Esophagus muscularis mucosa (tissue), 4 donors: Measurements from ENCODE around the gene ELAC2. TPM values are rescaled to one million over a fixed set of nuclear protein-coding genes. Genes with fewer than 3 reads are reported as not detected.

Source experiments
- DNase-seq: peaks from one replicate; pipeline ENCODE4 v3.0.0-alpha.2; 2017; ENCODE audit errors: extremely low spot score
- H3K27ac ChIP-seq, 4 donors: fragments of 200-600 bp; sonication (generic); replicated peaks in 1 of 4; 1 replicate in 3 of 4; 2 replicates in 1 of 4; pipeline ENCODE4 v1.5.1; 2016 to 2019; ENCODE audit warnings: mild to moderate bottlenecking in 1 of 4
- H3K27me3 ChIP-seq, 4 donors: fragments of 200-600 bp; sonication (generic); one replicate each; pipeline versions ENCODE4 v1.5.1 to v1.6.0; 2016 to 2019
- H3K36me3 ChIP-seq, 4 donors: fragments of 200-600 bp; sonication (generic); one replicate each; pipeline ENCODE4 v1.5.1; 2016 to 2019
- H3K4me1 ChIP-seq, 4 donors: fragments of 200-600 bp; sonication (generic); one replicate each; pipeline ENCODE4 v1.5.1; 2016 to 2019
- H3K4me3 ChIP-seq, 4 donors: fragments of 200-600 bp; sonication (generic); 1 replicate in 2 of 4; 2 replicates in 2 of 4; pipeline ENCODE4 v1.5.1; 2016 to 2019; ENCODE audit warnings: mild to moderate bottlenecking in 4 of 4, moderate library complexity in 1 of 4
- H3K9me3 ChIP-seq, 4 donors: fragments of 200-600 bp; sonication (generic); 1 replicate in 3 of 4; 2 replicates in 1 of 4; pipeline ENCODE4 v1.5.1; 2016 to 2019
- CTCF ChIP-seq, 3 experiments: fragments of 200-600 bp in 2 of 3; fragments of 450-650 bp in 1 of 3; sonication (generic) in 2 of 3; IDR thresholded peaks; one replicate each; pipeline ENCODE4 v1.5.1; 2017 to 2019; ENCODE audit warnings: antibody characterized with exemption in 3 of 3, mild to moderate bottlenecking in 2 of 3, moderate library complexity in 1 of 3
- EP300 ChIP-seq: sonication (generic); formaldehyde crosslinking; IDR thresholded peaks from one replicate; pipeline ENCODE4 v1.6.1; 2017; ENCODE audit warnings: antibody characterized with exemption
- POLR2A ChIP-seq: fragments of 450-650 bp; IDR thresholded peaks from one replicate; pipeline ENCODE4 v1.6.1; 2017; ENCODE audit warnings: antibody characterized with exemption, moderate library complexity, mild to moderate bottlenecking, low read depth
- POLR2AphosphoS5 ChIP-seq, 2 donors: sonication (generic); formaldehyde crosslinking; IDR thresholded peaks; one replicate each; pipeline ENCODE4 v1.6.1; 2017; ENCODE audit warnings: antibody characterized with exemption in 2 of 2
- WGBS: methylation state at CpG from one replicate; pipeline ENCODE4 v1.1.5; 2018; 5-methylcytosine and 5-hydroxymethylcytosine counted together
- intact Hi-C: fragments of 100-400 bp; cut with DNase I; formaldehyde crosslinking; loops from one replicate; pipeline ENCODE4 v1.15.1; 2023
- total RNA-seq, 4 donors: library from RNA; depleted of rRNA; stranded (reverse); fragments of >200 nt; gene quantifications; one replicate each; pipeline versions ENCODE4 v1.1.0 to v1.2.1, GENCODE V29; 2016

ELAC2 gene
- total RNA-seq, 4 donors from 2014 or later = 55.5 to 94.7 (median 90.1) TPM

GRCh38 chr17:13005530-13005929 is 12.3 kb downstream of the ELAC2 start:
- WGBS = 90% methylated on average over 6 of the region's 6 CpGs
- intact Hi-C loops = loop anchor here (10.0 kb wide), 2 partner anchors 241 to 751 kb away; no protein-coding TSS in a partner anchor
- H3K36me3 ChIP-seq = peaks cover 47 to 99% (median 95%) of the 10 kb centered on the region in 4 donors
- no peak for DNase-seq
- no peaks in the 10 kb centered on the region for H3K27me3 ChIP-seq
- TF ChIP-seq POLR2AphosphoS5 (IDR thresholded peaks at IDR 0.05) (no peak), CTCF (IDR thresholded peaks at IDR 0.05) (no peak), POLR2A (no peak), EP300 (no peak)
- H3K27ac ChIP-seq = no peak overlapping the region
- no peaks in the 10 kb centered on the region for H3K9me3 ChIP-seq
- H3K4me1 ChIP-seq = peaks cover 3 to 20% (median 13%) of the 10 kb centered on the region in 4 donors
- H3K4me3 ChIP-seq = no peak overlapping the region

- Histone ChIP-seq H3K4me3 (no peak overlapping the region), H3K27me3 (no peaks in the 10 kb centered on the region), H3K27ac (no peak overlapping the region), H3K36me3 (peaks cover 41 to 99% (median 95%) of the 10 kb centered on the region in 4 donors), H3K9me3 (no peaks in the 10 kb centered on the region), H3K4me1 (peaks cover 3 to 20% (median 13%) of the 10 kb centered on the region in 4 donors)
- intact Hi-C loops = loop anchor here (5.0 to 10.0 kb wide), 4 partner anchors 240 to 822 kb away; no protein-coding TSS in a partner anchor
- 67% methylated on average over 4 of the region's 4 CpGs for WGBS
- TF ChIP-seq CTCF (IDR thresholded peaks at IDR 0.05) (no peak), POLR2AphosphoS5 (IDR thresholded peaks at IDR 0.05) (no peak), EP300 (no peak), POLR2A (no peak)
- no peak for DNase-seq
Measured at GRCh38 chr17:13004336-13004735, 13.5 kb downstream of the ELAC2 start.

- H3K27me3 ChIP-seq = no peaks in the 10 kb centered on the region
- H3K9me3 ChIP-seq = no peaks in the 10 kb centered on the region
- no peak for DNase-seq
- TF ChIP-seq POLR2AphosphoS5 (IDR thresholded peaks at IDR 0.05) = no peak
- no peak for TF ChIP-seq POLR2A
- no peak for TF ChIP-seq CTCF (IDR thresholded peaks at IDR 0.05)
- no peak for TF ChIP-seq EP300
- no peak overlapping the region for H3K4me3 ChIP-seq
- H3K27ac ChIP-seq = no peak overlapping the region
- peaks cover 44 to 100% (median 98%) of the 10 kb centered on the region in 4 donors for H3K36me3 ChIP-seq
- 76% methylated on average over 6 of the region's 6 CpGs for WGBS
- H3K4me1 ChIP-seq = peaks cover 3 to 20% (median 13%) of the 10 kb centered on the region in 4 donors
- intact Hi-C loops = loop anchor here (5.0 to 10.0 kb wide), 4 partner anchors 239 to 822 kb away; no protein-coding TSS in a partner anchor
Measured at GRCh38 chr17:13003927-13004326, 13.9 kb downstream of the ELAC2 start.

GRCh38 chr17:13003454-13003851 is 14.4 kb downstream of the ELAC2 start:
- 55% methylated on average over 8 of the region's 9 CpGs for WGBS
- Histone ChIP-seq H3K9me3 (no peaks in the 10 kb centered on the region), H3K36me3 (peaks cover 48 to 100% (median 98%) of the 10 kb centered on the region in 4 donors), H3K27me3 (no peaks in the 10 kb centered on the region), H3K4me3 (no peak overlapping the region), H3K27ac (no peak overlapping the region), H3K4me1 (peaks cover 3 to 20% (median 13%) of the 10 kb centered on the region in 4 donors)
- TF ChIP-seq POLR2AphosphoS5 (IDR thresholded peaks at IDR 0.05) (no peak), CTCF (IDR thresholded peaks at IDR 0.05) (no peak), EP300 (no peak), POLR2A (no peak)
- intact Hi-C loops = loop anchor here (5.0 to 10.0 kb wide), 4 partner anchors 239 to 821 kb away; no protein-coding TSS in a partner anchor
- DNase-seq = no peak
